HG03064 (cell line): ENCODE measurements around the gene AQP5.
"Not testable (repeated sequence)": the region's sequence is repeated elsewhere in the genome, so short reads cannot be mapped to it uniquely, and the experiment has no call there.

Experiments used
- ATAC-seq: cut with Tn5 transposase; IDR thresholded peaks from one replicate; pipeline ENCODE4 v1.9.1; 2021; ENCODE audit warnings: low read depth; ENCODE audit not compliant: unreplicated experiment

The AQP5 gene

GRCh38 chr12:49979016-49979586 is 17.4 kb downstream of the AQP5 start:
- no peak for ATAC-seq

GRCh38 chr12:49979791-49980190 is 18.1 kb downstream of the AQP5 start:
- ATAC-seq, result no peak

GRCh38 chr12:49980501-49981349 is 19.1 kb downstream of the AQP5 start:
- no peak for ATAC-seq

- no peak for ATAC-seq
Observed at GRCh38 chr12:49982246-49983087, 20.8 kb downstream of the AQP5 start.

- no peak for ATAC-seq
Observed at GRCh38 chr12:49983892-49984291, 22.2 kb downstream of the AQP5 start.

- no peak for ATAC-seq
Observed at GRCh38 chr12:49984476-49985359, 23.0 kb downstream of the AQP5 start.

GRCh38 chr12:49985981-49986380 is 24.3 kb downstream of the AQP5 start:
- ATAC-seq, result no peak

- not testable (repeated sequence) for ATAC-seq
Observed at GRCh38 chr12:49986476-49986875, 24.8 kb downstream of the AQP5 start.

- ATAC-seq, result no peak
Observed at GRCh38 chr12:49987625-49988303, 26.1 kb downstream of the AQP5 start.

GRCh38 chr12:49989400-49989799 is 27.7 kb downstream of the AQP5 start:
- not testable (repeated sequence) for ATAC-seq

- ATAC-seq, result no peak
Observed at GRCh38 chr12:49990273-49990672, 28.6 kb downstream of the AQP5 start.

- ATAC-seq, result no peak
Observed at GRCh38 chr12:49998453-49998852, 36.8 kb downstream of the AQP5 start.

- ATAC-seq, result no peak
Observed at GRCh38 chr12:50003595-50003994, 41.9 kb downstream of the AQP5 start.

- no peak for ATAC-seq
Observed at GRCh38 chr12:50004696-50005095, 43.0 kb downstream of the AQP5 start.

- ATAC-seq, result no peak
Observed at GRCh38 chr12:50005175-50005574, 43.5 kb downstream of the AQP5 start.

GRCh38 chr12:50006280-50006679 is 44.6 kb downstream of the AQP5 start:
- no peak for ATAC-seq

GRCh38 chr12:50006754-50007442 is 45.2 kb downstream of the AQP5 start:
- ATAC-seq, result no peak

- ATAC-seq, result no peak
Observed at GRCh38 chr12:50013361-50014147, 51.9 kb downstream of the AQP5 start.
